ENCODE results near the gene SLC15A3.

The SLC15A3 gene

DNA sequence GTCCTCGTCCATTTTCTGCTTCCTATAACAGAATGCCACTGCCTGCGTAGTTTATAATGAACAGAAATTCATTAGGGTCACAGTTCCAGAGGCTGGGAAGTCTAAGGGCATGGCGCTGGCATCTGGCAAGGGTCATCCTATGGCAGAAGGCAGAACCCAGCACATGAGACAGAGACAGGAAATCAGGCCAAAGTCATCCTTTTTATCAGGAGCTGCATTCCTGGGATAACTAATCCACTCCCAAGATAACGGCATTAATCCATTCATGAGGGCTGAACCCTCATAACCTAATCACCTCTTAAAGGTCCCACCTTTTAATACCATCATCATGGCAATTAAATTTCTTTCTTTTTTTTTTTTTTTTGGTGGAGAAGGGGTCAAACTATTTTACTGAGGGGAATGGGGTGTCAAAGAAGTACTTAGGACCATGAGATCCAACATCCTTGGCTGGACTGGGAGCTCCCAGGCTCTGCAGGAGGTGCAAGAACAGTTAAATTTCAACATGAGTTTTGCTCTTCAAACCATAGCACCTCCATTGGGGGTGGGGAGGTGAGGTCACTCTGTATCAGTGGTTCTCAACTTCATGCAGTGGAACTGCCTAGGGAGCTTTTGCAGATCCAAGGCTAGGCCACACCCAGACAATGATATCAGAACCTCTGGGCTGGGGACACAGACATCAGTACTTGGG, 33.6 kb downstream of the SLC15A3 start:
- Histone ChIP-seq H3K4me2 (ENCODE audit: insufficient read depth, low read length) (no peak overlapping the region), H3K9ac (ENCODE audit: low read depth, low read length) (no peak overlapping the region), H3K36me3 (ENCODE audit: insufficient read depth, low read length) (peaks cover 60% of the 10 kb centered on the region), H3K4me1 (ENCODE audit: insufficient read depth, low read length) (peaks cover 29% of the 10 kb centered on the region), H2AFZ (ENCODE audit: low read depth, low read length) (no peak overlapping the region), H3K9me3 (ENCODE audit: insufficient read depth, low read length, severe bottlenecking) (no peaks in the 10 kb centered on the region), H3K79me2 (ENCODE audit: insufficient read depth, low read length) (peaks cover 59% of the 10 kb centered on the region), H3K27me3 (ENCODE audit: insufficient read depth, low read length, poor library complexity) (no peaks in the 10 kb centered on the region), H3K27ac (ENCODE audit: low read length) (no peak overlapping the region), H4K20me1 (ENCODE audit: insufficient read depth, low read length) (peaks cover 80% of the 10 kb centered on the region), H3K4me3 (ENCODE audit: low read depth in 1 of 2, low read length in 2 of 2) (no peak overlapping the region)
- DNase-seq, result no peak
- no peak for ATAC-seq (ENCODE audit: insufficient read depth, low read depth)
- TF ChIP-seq, protein P1, sequence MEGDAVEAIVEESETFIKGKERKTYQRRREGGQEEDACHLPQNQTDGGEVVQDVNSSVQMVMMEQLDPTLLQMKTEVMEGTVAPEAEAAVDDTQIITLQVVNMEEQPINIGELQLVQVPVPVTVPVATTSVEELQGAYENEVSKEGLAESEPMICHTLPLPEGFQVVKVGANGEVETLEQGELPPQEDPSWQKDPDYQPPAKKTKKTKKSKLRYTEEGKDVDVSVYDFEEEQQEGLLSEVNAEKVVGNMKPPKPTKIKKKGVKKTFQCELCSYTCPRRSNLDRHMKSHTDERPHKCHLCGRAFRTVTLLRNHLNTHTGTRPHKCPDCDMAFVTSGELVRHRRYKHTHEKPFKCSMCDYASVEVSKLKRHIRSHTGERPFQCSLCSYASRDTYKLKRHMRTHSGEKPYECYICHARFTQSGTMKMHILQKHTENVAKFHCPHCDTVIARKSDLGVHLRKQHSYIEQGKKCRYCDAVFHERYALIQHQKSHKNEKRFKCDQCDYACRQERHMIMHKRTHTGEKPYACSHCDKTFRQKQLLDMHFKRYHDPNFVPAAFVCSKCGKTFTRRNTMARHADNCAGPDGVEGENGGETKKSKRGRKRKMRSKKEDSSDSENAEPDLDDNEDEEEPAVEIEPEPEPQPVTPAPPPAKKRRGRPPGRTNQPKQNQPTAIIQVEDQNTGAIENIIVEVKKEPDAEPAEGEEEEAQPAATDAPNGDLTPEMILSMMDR (IDR thresholded peaks at IDR 0.05; ENCODE audit: borderline replicate concordance, extremely low read depth, low read length, poor library complexity, severe bottlenecking), result no peak
- TF ChIP-seq EZH2 (IDR thresholded peaks at IDR 0.05; ENCODE audit: borderline replicate concordance, low read depth, low read length, severe bottlenecking), result no peak

DNA sequence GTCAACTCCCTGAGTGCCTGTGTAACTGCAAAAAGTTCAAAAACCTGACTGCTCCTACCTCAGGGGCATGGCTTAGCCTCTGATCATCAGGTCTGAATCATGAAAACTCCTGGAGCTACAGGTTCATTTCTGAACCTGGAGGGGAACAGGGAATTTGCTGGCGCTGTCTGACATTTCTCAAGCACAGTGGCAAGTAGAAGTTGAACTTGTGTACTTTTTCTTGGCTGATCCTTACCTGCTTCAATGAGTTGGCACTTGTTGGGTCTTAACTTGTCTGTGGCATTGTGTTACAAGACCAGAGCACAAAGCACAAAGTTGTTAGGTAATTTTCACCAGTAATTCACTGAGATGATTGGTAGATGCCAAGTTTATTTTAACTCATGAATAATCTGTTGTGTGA, 34.7 kb downstream of the SLC15A3 start:
- Histone ChIP-seq H3K27ac (ENCODE audit: low read length) (no peak overlapping the region), H3K9ac (ENCODE audit: low read depth, low read length) (no peak overlapping the region), H2AFZ (ENCODE audit: low read depth, low read length) (no peak overlapping the region), H3K79me2 (ENCODE audit: insufficient read depth, low read length) (peaks cover 59% of the 10 kb centered on the region), H4K20me1 (ENCODE audit: insufficient read depth, low read length) (peaks cover 71% of the 10 kb centered on the region), H3K9me3 (ENCODE audit: insufficient read depth, low read length, severe bottlenecking) (no peaks in the 10 kb centered on the region), H3K27me3 (ENCODE audit: insufficient read depth, low read length, poor library complexity) (no peaks in the 10 kb centered on the region), H3K36me3 (ENCODE audit: insufficient read depth, low read length) (peaks cover 48% of the 10 kb centered on the region), H3K4me1 (ENCODE audit: insufficient read depth, low read length) (peaks cover 36% of the 10 kb centered on the region), H3K4me2 (ENCODE audit: insufficient read depth, low read length) (peak overlapping the region; percentile 96; the same call in 1 of the 2 replicates), H3K4me3 (ENCODE audit: low read depth in 1 of 2, low read length in 2 of 2) (no peak overlapping the region)
- TF ChIP-seq, protein P1 (IDR thresholded peaks at IDR 0.05; ENCODE audit: borderline replicate concordance, extremely low read depth, low read length, poor library complexity, severe bottlenecking), result no peak
- TF ChIP-seq EZH2 (IDR thresholded peaks at IDR 0.05; ENCODE audit: borderline replicate concordance, low read depth, low read length, severe bottlenecking), result no peak
- ATAC-seq (ENCODE audit: insufficient read depth, low read depth), result no peak
- no peak for DNase-seq

DNA sequence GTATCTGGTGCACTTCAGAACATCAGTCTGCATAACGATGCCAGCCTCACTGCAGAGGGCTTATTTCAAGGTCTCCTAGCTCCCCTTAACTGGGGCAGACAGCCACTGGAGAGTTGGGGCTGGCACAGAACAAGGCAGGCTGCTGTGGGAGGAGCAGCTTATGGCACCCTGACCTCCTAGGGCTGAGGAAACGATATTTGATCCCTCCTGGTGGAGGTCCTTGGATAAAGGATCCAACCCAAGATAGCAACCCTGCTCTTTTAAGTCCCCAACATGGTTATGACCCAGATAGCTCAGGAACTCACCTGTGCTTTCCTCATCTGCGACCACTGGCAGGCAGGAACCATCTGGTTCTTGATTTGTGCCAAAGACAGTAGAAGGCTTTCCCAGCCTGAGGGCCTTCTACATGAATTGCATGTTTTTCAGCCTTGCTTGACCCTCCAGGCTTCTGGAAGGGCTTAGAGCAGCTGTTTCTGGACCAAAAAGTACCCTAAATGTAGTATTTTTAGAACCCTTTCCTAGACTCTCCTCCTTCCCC, 35.2 kb downstream of the SLC15A3 start:
- Histone ChIP-seq H3K79me2 (ENCODE audit: insufficient read depth, low read length) (peaks cover 59% of the 10 kb centered on the region), H3K4me1 (ENCODE audit: insufficient read depth, low read length) (peaks cover 36% of the 10 kb centered on the region), H2AFZ (ENCODE audit: low read depth, low read length) (no peak overlapping the region), H3K36me3 (ENCODE audit: insufficient read depth, low read length) (peaks cover 43% of the 10 kb centered on the region), H3K4me3 (ENCODE audit: low read depth in 1 of 2, low read length in 2 of 2) (no peak overlapping the region), H3K9me3 (ENCODE audit: insufficient read depth, low read length, severe bottlenecking) (no peaks in the 10 kb centered on the region), H3K27ac (ENCODE audit: low read length) (no peak overlapping the region), H3K27me3 (ENCODE audit: insufficient read depth, low read length, poor library complexity) (no peaks in the 10 kb centered on the region), H4K20me1 (ENCODE audit: insufficient read depth, low read length) (peaks cover 65% of the 10 kb centered on the region), H3K4me2 (ENCODE audit: insufficient read depth, low read length) (peak overlapping the region; percentile 96), H3K9ac (ENCODE audit: low read depth, low read length) (no peak overlapping the region)
- ATAC-seq (ENCODE audit: insufficient read depth, low read depth) (no peak), DNase-seq (no peak)
- TF ChIP-seq EZH2 (IDR thresholded peaks at IDR 0.05; ENCODE audit: borderline replicate concordance, low read depth, low read length, severe bottlenecking), result no peak
- TF ChIP-seq, protein P1 (IDR thresholded peaks at IDR 0.05; ENCODE audit: borderline replicate concordance, extremely low read depth, low read length, poor library complexity, severe bottlenecking), result no peak

Measured in DND-41 (cell line).